Spinal cord (tissue), 10 donors: Measurements from ENCODE around the gene HTR7. TPM values are rescaled to one million over a fixed set of nuclear protein-coding genes. Genes with fewer than 3 reads are reported as not detected.

Experiments used
- DNase-seq, 6 donors: peaks; one replicate each; pipeline versions ENCODE4 v3.0.0 to v3.0.0-alpha.2; 2013 to 2015; ENCODE audit warnings: low spot score in 6 of 6, low read depth in 4 of 6
- H3K27ac ChIP-seq: one replicate; pipeline ENCODE4 v1.5.1; 2013; ENCODE audit warnings: low read depth, low read length, control low read depth
- H3K27me3 ChIP-seq: one replicate; pipeline ENCODE4 v1.6.1; 2013; ENCODE audit warnings: low read length; ENCODE audit not compliant: control insufficient read depth, insufficient read depth
- H3K36me3 ChIP-seq: one replicate; pipeline ENCODE4 v1.6.1; 2013; ENCODE audit warnings: low read length; ENCODE audit not compliant: control insufficient read depth, insufficient read depth
- H3K4me1 ChIP-seq: one replicate; pipeline ENCODE4 v1.6.1; 2013; ENCODE audit warnings: low read length; ENCODE audit not compliant: control insufficient read depth, insufficient read depth
- H3K4me3 ChIP-seq: one replicate; pipeline ENCODE4 v1.5.1; 2013; ENCODE audit warnings: low read depth, low read length, control low read depth
- H3K9me3 ChIP-seq: one replicate; pipeline ENCODE4 v1.6.1; 2013; ENCODE audit warnings: low read length; ENCODE audit not compliant: control insufficient read depth, insufficient read depth
- WGBS: methylation state at CpG from one replicate; pipeline ENCODE4 v1.1.5; 2013; ENCODE audit warnings: missing lambda C conversion rate; ENCODE audit not compliant: insufficient coverage; 5-methylcytosine and 5-hydroxymethylcytosine counted together
- polyA plus RNA-seq, 2 donors: library from polyadenylated mRNA; unstranded; fragments of 120-200 nt; gene quantifications; one replicate each; pipeline ENCODE4 v1.2.1, GENCODE V29; 2013; ENCODE audit not compliant: insufficient read length in 2 of 2
- total RNA-seq, 2 donors: library from RNA; depleted of rRNA in 1 of 2; stranded (reverse); fragments of 120-200 nt in 1 of 2; fragments of >200 nt in 1 of 2; gene quantifications; one replicate each; pipeline versions ENCODE4 v1.2.3 to v1.2.4, GENCODE V29; 2013 to 2014
- donor health status: healthy.

Gene HTR7
- total and polyA plus RNA-seq, 4 donors, result 3.0 to 12.4 (median 7.7) TPM

- no peak overlapping the region for H3K4me3 ChIP-seq
- H3K27me3 ChIP-seq, result no peaks in the 10 kb centered on the region
- peak in 2 of 6 donors; percentile 57 to 77 for DNase-seq
- H3K27ac ChIP-seq, result no peak overlapping the region
- H3K9me3 ChIP-seq, result no peaks in the 10 kb centered on the region
- 49% methylated on average over 2 of the region's 2 CpGs for WGBS
- no peaks in the 10 kb centered on the region for H3K36me3 ChIP-seq
- H3K4me1 ChIP-seq, result no peaks in the 10 kb centered on the region
Observed at GRCh38 chr10:90738885-90739284, 119.0 kb downstream of the HTR7 start.

- DNase-seq, result no peak
- Histone ChIP-seq H3K4me3 (no peak overlapping the region), H3K4me1 (no peaks in the 10 kb centered on the region), H3K36me3 (no peaks in the 10 kb centered on the region), H3K9me3 (no peaks in the 10 kb centered on the region), H3K27me3 (no peaks in the 10 kb centered on the region), H3K27ac (no peak overlapping the region)
- no CpG with 5 or more reads among the region's 2 CpGs for WGBS
Observed at GRCh38 chr10:90734415-90734814, 123.4 kb downstream of the HTR7 start.

- Histone ChIP-seq H3K27me3 (no peaks in the 10 kb centered on the region), H3K9me3 (no peaks in the 10 kb centered on the region), H3K36me3 (no peaks in the 10 kb centered on the region), H3K4me3 (no peak overlapping the region), H3K4me1 (no peaks in the 10 kb centered on the region), H3K27ac (no peak overlapping the region)
- no peak for DNase-seq
- WGBS, result 30% methylated on average over 1 of the region's 3 CpGs
Observed at GRCh38 chr10:90732581-90732980, 125.3 kb downstream of the HTR7 start.

GRCh38 chr10:90723416-90724068 lies 134.3 kb downstream of the HTR7 start:
- WGBS, result 74% methylated on average over 2 of the region's 6 CpGs
- Histone ChIP-seq H3K4me1 (no peaks in the 10 kb centered on the region), H3K4me3 (no peak overlapping the region), H3K27me3 (no peaks in the 10 kb centered on the region), H3K27ac (no peak overlapping the region), H3K36me3 (no peaks in the 10 kb centered on the region), H3K9me3 (no peaks in the 10 kb centered on the region)
- DNase-seq, result no peak

- H3K4me3 ChIP-seq, result no peak overlapping the region
- H3K27me3 ChIP-seq, result no peaks in the 10 kb centered on the region
- WGBS, result 74% methylated on average over 3 of the region's 5 CpGs
Observed at GRCh38 chr10:90722832-90723231, 135.0 kb downstream of the HTR7 start.

GRCh38 chr10:90718182-90718581 lies 139.7 kb downstream of the HTR7 start:
- DNase-seq, result peak in 2 of 6 donors; percentile 30 to 67
- no peak overlapping the region for H3K27ac ChIP-seq
- no CpG with 5 or more reads among the region's 3 CpGs for whole genome bisulfite sequencing

More at GRCh38 chr10:90722832-90723231, 135.0 kb downstream of the HTR7 start:
- DNase-seq, result no peak
- Histone ChIP-seq H3K27ac (no peak overlapping the region), H3K9me3 (no peaks in the 10 kb centered on the region), H3K36me3 (no peaks in the 10 kb centered on the region), H3K4me1 (no peaks in the 10 kb centered on the region)

GRCh38 chr10:90712529-90712928 lies 145.3 kb downstream of the HTR7 start:
- H3K27me3 ChIP-seq, result no peaks in the 10 kb centered on the region
- WGBS, result 0% methylated on average over 1 of the region's 3 CpGs
- H3K4me1 ChIP-seq, result no peaks in the 10 kb centered on the region
- H3K4me3 ChIP-seq, result no peak overlapping the region
- DNase-seq, result no peak
- no peak overlapping the region for H3K27ac ChIP-seq
- no peaks in the 10 kb centered on the region for H3K36me3 ChIP-seq
- no peaks in the 10 kb centered on the region for H3K9me3 ChIP-seq

More at GRCh38 chr10:90718182-90718581, 139.7 kb downstream of the HTR7 start:
- Histone ChIP-seq H3K4me1 (no peaks in the 10 kb centered on the region), H3K9me3 (no peaks in the 10 kb centered on the region), H3K36me3 (no peaks in the 10 kb centered on the region), H3K27me3 (no peaks in the 10 kb centered on the region), H3K4me3 (no peak overlapping the region)

- Histone ChIP-seq H3K27me3 (no peaks in the 10 kb centered on the region), H3K36me3 (no peaks in the 10 kb centered on the region), H3K9me3 (no peaks in the 10 kb centered on the region), H3K27ac (no peak overlapping the region), H3K4me3 (no peak overlapping the region), H3K4me1 (no peaks in the 10 kb centered on the region)
- DNase-seq, result no peak
- no CpG with 5 or more reads among the region's 2 CpGs for WGBS
Observed at GRCh38 chr10:90709727-90710126, 148.1 kb downstream of the HTR7 start.

GRCh38 chr10:90707657-90708056 lies 150.2 kb downstream of the HTR7 start:
- H3K4me3 ChIP-seq, result no peak overlapping the region
- DNase-seq, result no peak
- no peak overlapping the region for H3K27ac ChIP-seq
- H3K36me3 ChIP-seq, result no peaks in the 10 kb centered on the region
- 94% methylated on average over 2 of the region's 2 CpGs for WGBS
- H3K4me1 ChIP-seq, result no peaks in the 10 kb centered on the region
- H3K27me3 ChIP-seq, result no peaks in the 10 kb centered on the region
- no peaks in the 10 kb centered on the region for H3K9me3 ChIP-seq

- H3K4me1 ChIP-seq, result no peaks in the 10 kb centered on the region
- no peak overlapping the region for H3K4me3 ChIP-seq
- no peaks in the 10 kb centered on the region for H3K27me3 ChIP-seq
- no peak for DNase-seq
- H3K27ac ChIP-seq, result no peak overlapping the region
- H3K36me3 ChIP-seq, result no peaks in the 10 kb centered on the region
- H3K9me3 ChIP-seq, result no peaks in the 10 kb centered on the region
Observed at GRCh38 chr10:90701428-90701827, 156.4 kb downstream of the HTR7 start.
